HG03103 (cell line): ENCODE results near the gene CDRT4.

Experiments
- ATAC-seq: cut with Tn5 transposase; IDR thresholded peaks from one replicate; pipeline ENCODE4 v1.9.1; 2021; ENCODE audit warnings: low read depth; ENCODE audit not compliant: unreplicated experiment

The CDRT4 gene

GRCh38 chr17:15493693-15494035 lies 26.2 kb upstream of the CDRT4 start:
- ATAC-seq = no peak

- ATAC-seq = no peak
These were observed 25.6 kb upstream of the CDRT4 start for GRCh38 chr17:15492791-15493692.

- ATAC-seq = no peak
These were observed 24.8 kb upstream of the CDRT4 start for GRCh38 chr17:15492186-15492585.

GRCh38 chr17:15490634-15491261 lies 23.3 kb upstream of the CDRT4 start:
- ATAC-seq = no peak

- no peak for ATAC-seq
These were observed 21.1 kb upstream of the CDRT4 start for GRCh38 chr17:15488557-15488956.

GRCh38 chr17:15485045-15485444 lies 17.6 kb upstream of the CDRT4 start:
- ATAC-seq = no peak

GRCh38 chr17:15483431-15483830 lies 16.0 kb upstream of the CDRT4 start:
- no peak for ATAC-seq

- ATAC-seq = no peak
These were observed 15.1 kb upstream of the CDRT4 start for GRCh38 chr17:15482476-15482875.

GRCh38 chr17:15481481-15481880 lies 14.1 kb upstream of the CDRT4 start:
- ATAC-seq = no peak

GRCh38 chr17:15480204-15480603 lies 12.8 kb upstream of the CDRT4 start:
- no peak for ATAC-seq

- ATAC-seq = no peak
These were observed 12.3 kb upstream of the CDRT4 start for GRCh38 chr17:15479703-15480102.

GRCh38 chr17:15478845-15479244 lies 11.4 kb upstream of the CDRT4 start:
- ATAC-seq = no peak

GRCh38 chr17:15475631-15476354 lies 8.4 kb upstream of the CDRT4 start:
- no peak for ATAC-seq

- no peak for ATAC-seq
These were observed 5.5 kb upstream of the CDRT4 start for GRCh38 chr17:15472891-15473290.

- ATAC-seq = no peak
These were observed 3.1 kb upstream of the CDRT4 start for GRCh38 chr17:15470536-15470935.

GRCh38 chr17:15469260-15469659 lies 1.8 kb upstream of the CDRT4 start:
- ATAC-seq = no peak

GRCh38 chr17:15468126-15468525 lies 705 bp upstream of the CDRT4 start:
- no peak for ATAC-seq

GRCh38 chr17:15466131-15466530 lies 1.3 kb downstream of the CDRT4 start:
- no peak for ATAC-seq

- ATAC-seq = no peak
These were observed 2.2 kb downstream of the CDRT4 start for GRCh38 chr17:15465045-15465701.

- ATAC-seq = no peak
These were observed 3.0 kb downstream of the CDRT4 start for GRCh38 chr17:15464231-15464985.
